Right lobe of liver (tissue), 4 donors: Measurements from ENCODE around the gene ZNF222.

ENCODE experiments used
- CTCF ChIP-seq, 4 donors: fragments of 200-600 bp in 3 of 4; fragments of 450-650 bp in 1 of 4; IDR thresholded peaks; one replicate each; pipeline versions ENCODE4 v1.5.1 to v1.8.0; 2016 to 2022; ENCODE audit warnings: antibody characterized with exemption in 4 of 4, mild to moderate bottlenecking in 2 of 4
- POLR2A ChIP-seq: fragments of 450-650 bp; IDR thresholded peaks from one replicate; pipeline ENCODE4 v1.6.1; 2017; ENCODE audit warnings: antibody characterized with exemption, mild to moderate bottlenecking
- donor health status: DM: no; HTN: no; CAD: no.
- donor health status: DM: no; HTN: no; CAD: no.
- donor health status: DM: no; HTN: yes; CAD: no.

- TF ChIP-seq CTCF (IDR thresholded peaks at IDR 0.05) (no peak), POLR2A (no peak)
These were observed 5.7 kb upstream of the ZNF222 start for GRCh38 chr19:44019498-44019897.
